A549 (cell line): ENCODE data around the gene RXRA. TPM values are rescaled to one million over a fixed set of nuclear protein-coding genes. Genes with fewer than 3 reads are reported as not detected.
A peak's percentile ranks its signal among the peaks of the same experiment; 100 is the strongest.

Experiments used
- BCL3 ChIP-seq: fragments of >200 bp; sonication (Bioruptor Twin); formaldehyde crosslinking; IDR thresholded peaks from 3 replicates; pipeline ENCODE4 v1.6.1; 2016
- BHLHE40 ChIP-seq: IDR thresholded peaks from 2 replicates; pipeline ENCODE4 v1.6.1; 2012; ENCODE audit warnings: low read depth, low read length, inconsistent platforms
- CBX8 ChIP-seq: fragments of 200-600 bp; sonication (generic); IDR thresholded peaks from 2 replicates; pipeline ENCODE4 v1.6.1; 2016
- CEBPB ChIP-seq, 2 experiments: fragments of >200 bp in 1 of 2; sonication (Bioruptor Twin) in 1 of 2; formaldehyde crosslinking in 1 of 2; IDR thresholded peaks; 2 replicates each; pipeline ENCODE4 v1.6.1; 2012 to 2016
- CHD2 ChIP-seq: fragments of 150-350 bp; IDR thresholded peaks from 2 replicates; pipeline ENCODE4 v1.6.1; 2014; ENCODE audit warnings: low read length; ENCODE audit not compliant: partially characterized antibody
- CHD4 ChIP-seq: fragments of 200-600 bp; sonication (generic); IDR thresholded peaks from 2 replicates; pipeline ENCODE4 v1.6.1; 2016; ENCODE audit warnings: antibody characterized with exemption, mild to moderate bottlenecking, borderline replicate concordance
- CTCF ChIP-seq: fragments of >200 bp; sonication (Bioruptor Twin); formaldehyde crosslinking; IDR thresholded peaks from 3 replicates; pipeline ENCODE4 v1.5.1; 2016
- E2F6 ChIP-seq: IDR thresholded peaks from 2 replicates; pipeline ENCODE4 v1.6.1; 2012; ENCODE audit warnings: low read depth, borderline replicate concordance
- EHF ChIP-seq: fragments of 250-450 bp; sonication (Bioruptor Pico); IDR thresholded peaks from 2 replicates; pipeline ENCODE4 v1.5.0; 2020; ENCODE audit warnings: mild to moderate bottlenecking
- EHMT2 ChIP-seq: fragments of 200-600 bp; sonication (generic); IDR thresholded peaks from 2 replicates; pipeline ENCODE4 v1.6.1; 2016; ENCODE audit warnings: antibody characterized with exemption, low read depth, mild to moderate bottlenecking, moderate library complexity
- ELK1 ChIP-seq: fragments of 150-350 bp; IDR thresholded peaks from 2 replicates; pipeline ENCODE4 v1.6.1; 2014; ENCODE audit warnings: low read depth, mild to moderate bottlenecking, low read length
- ESRRA ChIP-seq: fragments of 150-350 bp; IDR thresholded peaks from 2 replicates; pipeline ENCODE4 v1.6.1; 2014; ENCODE audit warnings: mild to moderate bottlenecking, low read length, borderline replicate concordance
- FOSB ChIP-seq: fragments of 250-450 bp; sonication (Bioruptor Pico); IDR thresholded peaks from 2 replicates; pipeline ENCODE4 v1.5.0; 2020; ENCODE audit warnings: mild to moderate bottlenecking, moderate library complexity
- FOSL2 ChIP-seq, 2 experiments: fragments of 450-650 bp in 1 of 2; fragments of >200 bp in 1 of 2; sonication (Bioruptor Twin) in 1 of 2; formaldehyde crosslinking; IDR thresholded peaks; 2 replicates each; pipeline versions ENCODE4 v1.5.0 to v1.6.1; 2016 to 2020; ENCODE audit warnings: mild to moderate bottlenecking in 1 of 2, moderate library complexity in 1 of 2
- FOXS1 ChIP-seq: fragments of 250-450 bp; sonication (Bioruptor Pico); IDR thresholded peaks from 2 replicates; pipeline ENCODE4 v1.5.0; 2020; ENCODE audit warnings: mild to moderate bottlenecking, moderate library complexity
- GATA3 ChIP-seq: IDR thresholded peaks from 2 replicates; pipeline ENCODE4 v1.6.1; 2012; ENCODE audit warnings: borderline replicate concordance
- HEYL ChIP-seq: fragments of 250-450 bp; sonication (Bioruptor Pico); IDR thresholded peaks from 2 replicates; pipeline ENCODE4 v1.8.0; 2021; ENCODE audit warnings: mild to moderate bottlenecking, moderate library complexity
- HOXA7 ChIP-seq: fragments of 250-450 bp; sonication (Bioruptor Pico); IDR thresholded peaks from 2 replicates; pipeline ENCODE4 v1.5.0; 2020; ENCODE audit warnings: mild to moderate bottlenecking, moderate library complexity
- HOXB13 ChIP-seq: fragments of 250-450 bp; sonication (Bioruptor Pico); IDR thresholded peaks from 2 replicates; pipeline ENCODE4 v1.5.0; 2020; ENCODE audit warnings: low read depth, mild to moderate bottlenecking, moderate library complexity
- HOXB5 ChIP-seq: fragments of 250-450 bp; sonication (Bioruptor Pico); IDR thresholded peaks from 2 replicates; pipeline ENCODE4 v1.5.0; 2020; ENCODE audit warnings: mild to moderate bottlenecking, moderate library complexity
- JUN ChIP-seq, 2 experiments: fragments of >200 bp; sonication (Bioruptor Twin); formaldehyde crosslinking; IDR thresholded peaks; 2 replicates in 1 of 2; 3 replicates in 1 of 2; pipeline ENCODE4 v1.6.1; 2016 to 2017
- JUNB ChIP-seq: fragments of >200 bp; sonication (Bioruptor Twin); formaldehyde crosslinking; IDR thresholded peaks from 2 replicates; pipeline ENCODE4 v1.6.1; 2016
- KDM1A ChIP-seq: fragments of 200-600 bp; sonication (generic); IDR thresholded peaks from 2 replicates; pipeline ENCODE4 v1.6.1; 2016; ENCODE audit warnings: low read depth, mild to moderate bottlenecking
- MAX ChIP-seq: IDR thresholded peaks from 2 replicates; pipeline ENCODE4 v1.6.1; 2012
- MAZ ChIP-seq: fragments of 150-350 bp; IDR thresholded peaks from 2 replicates; pipeline ENCODE4 v1.6.1; 2014; ENCODE audit warnings: antibody characterized with exemption, low read depth, low read length, borderline replicate concordance
- MYC ChIP-seq: IDR thresholded peaks from 2 replicates; pipeline ENCODE4 v1.6.1; 2012; ENCODE audit warnings: mild to moderate bottlenecking, inconsistent platforms, low read length, improper control_type of control experiment, borderline replicate concordance
- NFE2L2 ChIP-seq: fragments of 150-350 bp; conservative IDR thresholded peaks from 2 replicates; pipeline ENCODE4 v1.6.1; 2014; ENCODE audit warnings: low read length
- NR3C1 ChIP-seq: fragments of >200 bp; sonication (Bioruptor Twin); formaldehyde crosslinking; IDR thresholded peaks from 3 replicates; pipeline ENCODE4 v1.6.1; 2017
- PBX3 ChIP-seq: IDR thresholded peaks from 2 replicates; pipeline ENCODE4 v1.6.1; 2012
- PHF8 ChIP-seq: fragments of 200-600 bp; sonication (generic); IDR thresholded peaks from 2 replicates; pipeline ENCODE4 v1.6.1; 2016; ENCODE audit warnings: low read depth, mild to moderate bottlenecking, antibody characterized with exemption, moderate library complexity, borderline replicate concordance
- RFX5 ChIP-seq: fragments of 450-650 bp; IDR thresholded peaks from 2 replicates; pipeline ENCODE4 v1.7.1; 2014; ENCODE audit warnings: antibody characterized with exemption, mild to moderate bottlenecking, moderate library complexity
- SMC3 ChIP-seq: fragments of >200 bp; sonication (Bioruptor Twin); formaldehyde crosslinking; IDR thresholded peaks from 3 replicates; pipeline ENCODE4 v1.6.1; 2018; ENCODE audit warnings: inconsistent platforms
- TFCP2L1 ChIP-seq: fragments of 250-450 bp; sonication (Bioruptor Pico); IDR thresholded peaks from 2 replicates; pipeline ENCODE4 v1.5.0; 2021; ENCODE audit warnings: mild to moderate bottlenecking
- TP53 ChIP-seq: fragments of 250-450 bp; sonication (Bioruptor Pico); IDR thresholded peaks from 2 replicates; pipeline ENCODE4 v1.5.0; 2021; ENCODE audit warnings: mild to moderate bottlenecking, moderate library complexity
- ZC3H11A ChIP-seq: fragments of 450-650 bp; IDR thresholded peaks from 2 replicates; pipeline ENCODE4 v1.6.1; 2014; ENCODE audit warnings: antibody characterized with exemption, mild to moderate bottlenecking
- ZFP36 ChIP-seq: fragments of 450-650 bp; IDR thresholded peaks from 2 replicates; pipeline ENCODE4 v1.6.1; 2014; ENCODE audit warnings: borderline replicate concordance; ENCODE audit not compliant: partially characterized antibody
- ZNF302 ChIP-seq: fragments of 250-450 bp; sonication (Bioruptor Pico); IDR thresholded peaks from 2 replicates; pipeline ENCODE4 v1.9.0; 2021; ENCODE audit warnings: inconsistent platforms, mild to moderate bottlenecking, moderate library complexity
- polyA plus RNA-seq, 4 experiments: library from polyadenylated mRNA; depleted of rRNA in 3 of 4; stranded (reverse); fragments of >200 nt; fragmentation: RNase III in 1 of 4; extraction: RNeasy Plus Mini Kit Qiagen cat#74134 plus additional on column Dnase treatment in 1 of 4; gene quantifications; 2 replicates in 3 of 4; 3 replicates in 1 of 4; pipeline ENCODE4 v1.2.3, GENCODE V29; 2011 to 2017

RXRA gene
- polyA plus RNA-seq, 2 of the 4 experiments (the other 2 are of a cell fraction): 6.6 to 23.9 TPM

- TF ChIP-seq BCL3: 0 out of 3 replicates have a peak, but pooled peaks have one; percentile 50
- TF ChIP-seq MAX: peak; percentile 91
- TF ChIP-seq PBX3: 0 out of 2 replicates have a peak, but pooled peaks have one; percentile 52
- no peak for TF ChIP-seq MYC
- TF ChIP-seq ZNF302: no peak
- TF ChIP-seq CBX8: no peak
- TF ChIP-seq MAZ: no peak
- TF ChIP-seq NR3C1: no peak
- no peak for TF ChIP-seq ESRRA
- peak; percentile 50; the same call in 1 of the 2 replicates for TF ChIP-seq BHLHE40
- TF ChIP-seq NFE2L2: no peak
- TF ChIP-seq CHD4: no peak
- no peak for TF ChIP-seq CTCF
- TF ChIP-seq CHD2: no peak
- TF ChIP-seq CEBPB (IDR thresholded peaks at IDR 0.05): no peak
- peak; percentile 50; the same call in 1 of the 2 replicates for TF ChIP-seq JUNB
- no peak for TF ChIP-seq HEYL (CRISPR knock-in tag)
- TF ChIP-seq PHF8: no peak
- no peak for TF ChIP-seq EHMT2
- no peak for TF ChIP-seq HOXA7 (CRISPR knock-in tag)
- TF ChIP-seq KDM1A: no peak
- no peak for TF ChIP-seq HOXB13
- no peak for TF ChIP-seq ELK1
- no peak for TF ChIP-seq ZFP36
- TF ChIP-seq SMC3: peak; percentile 37
- TF ChIP-seq ZC3H11A: no peak
- TF ChIP-seq TFCP2L1 (CRISPR knock-in tag): no peak
- TF ChIP-seq GATA3: peak; percentile 81; the same call in 1 of the 2 replicates
- TF ChIP-seq TP53 (CRISPR knock-in tag): no peak
- no peak for TF ChIP-seq HOXB5
- TF ChIP-seq FOSB: no peak
- TF ChIP-seq E2F6: no peak
- no peak for TF ChIP-seq RFX5
- TF ChIP-seq EHF (CRISPR knock-in tag): no peak
- TF ChIP-seq FOSL2 (IDR thresholded peaks at IDR 0.05): peak; percentile 67; the same call in 1 of the 2 replicates
- TF ChIP-seq FOSL2 (CRISPR knock-in tag; IDR thresholded peaks at IDR 0.05): peak; percentile 94
- peak; percentile 86 to 87; a peak in 4 of 5 replicates for TF ChIP-seq JUN (IDR thresholded peaks at IDR 0.05)
- no peak for TF ChIP-seq FOXS1 (CRISPR knock-in tag)
These were observed 53.6 kb downstream of the RXRA start (continued) for GRCh38 chr9:134379831-134380365.
